ENCODE measurements around the gene AKNAD1. TPM values are rescaled to one million over a fixed set of nuclear protein-coding genes. Genes with fewer than 3 reads are reported as not detected.

The AKNAD1 gene
- total and polyA plus RNA-seq, 2 of the 13 experiments (the other 11 are each of a cell fraction or from before 2014, with no cell fraction given), result not detected

DNA sequence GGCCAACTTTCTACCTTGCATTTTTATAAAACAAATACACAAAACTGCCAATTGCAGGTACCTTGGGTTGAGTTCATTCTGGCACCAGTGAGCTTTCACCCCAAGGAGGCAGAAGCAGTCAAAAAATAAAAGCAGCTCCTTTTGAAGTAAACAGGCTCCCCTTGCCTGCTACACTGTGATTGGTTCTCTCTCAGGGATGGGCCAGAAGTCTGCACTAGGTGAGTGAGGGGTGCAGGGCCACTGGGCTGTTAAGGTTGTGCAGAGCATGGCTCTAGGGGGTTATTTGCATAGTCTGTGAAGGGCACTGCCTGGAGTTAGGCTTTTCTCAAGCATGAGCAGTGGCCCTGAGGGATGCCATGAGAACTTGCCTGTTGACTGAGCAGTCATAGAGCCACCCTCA is 39.1 kb downstream of the AKNAD1 start (continued):
- TF ChIP-seq ZFP36L2 (CRISPR knock-in tag; IDR thresholded peaks at IDR 0.05), result no peak
- TF ChIP-seq TGIF2 (CRISPR knock-in tag; IDR thresholded peaks at IDR 0.05), result no peak

DNA sequence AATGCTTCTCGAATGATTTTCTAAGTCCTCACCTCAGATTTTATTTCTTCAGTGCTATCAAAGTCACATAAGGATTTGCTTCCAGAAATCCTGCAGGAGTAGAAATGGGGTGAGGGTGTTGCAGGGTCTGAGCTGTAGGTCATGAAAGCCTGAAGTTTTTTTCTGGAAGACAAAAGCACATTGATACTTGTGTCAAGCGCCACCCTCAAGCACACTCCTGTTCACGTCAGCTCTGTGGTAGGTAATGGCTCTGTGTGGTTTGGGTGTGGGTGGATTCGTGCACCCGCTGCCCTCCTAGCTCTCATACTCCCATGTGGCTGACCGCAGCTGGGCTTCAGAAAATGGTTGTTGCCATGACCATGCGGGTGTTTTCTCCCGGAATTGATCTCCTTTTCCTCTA is 39.9 kb downstream of the AKNAD1 start:
- Histone ChIP-seq H3K4me2 (ENCODE audit: low read depth, low read length) (peak overlapping the region; percentile 66), H3K4me3 (replicated peaks in 1 of 3; ENCODE audit: insufficient read depth in 1 of 3, low read depth in 2 of 3, low read length in 3 of 3) (peak overlapping the region in 2 of 3 experiments; percentile 14 to 33; a peak in 4 of 6 replicates), H3K9me3 (ENCODE audit: low read length) (no peaks in the 10 kb centered on the region), H3K27ac (ENCODE audit: extremely low read length, insufficient read depth, low read length) (no peak overlapping the region), H3K79me2 (ENCODE audit: insufficient read depth, low read length) (no peaks in the 10 kb centered on the region), H4K20me1 (ENCODE audit: insufficient read depth, low read length) (no peaks in the 10 kb centered on the region), H3K9ac (ENCODE audit: insufficient read depth, low read depth, low read length) (peak overlapping the region; percentile 27; the same call in 1 of the 2 replicates), H3K36me3 (replicated peaks in 1 of 2; ENCODE audit: control insufficient read depth in 1 of 2, insufficient read depth in 2 of 2, low read length in 2 of 2) (no peaks in the 10 kb centered on the region), H2AFZ (ENCODE audit: low read length) (peak overlapping the region; percentile 9), H3K4me1 (ENCODE audit: insufficient read depth, low read length) (peaks cover 14% of the 10 kb centered on the region), H3K27me3 (ENCODE audit: control insufficient read depth in 1 of 2, insufficient read depth in 2 of 2, low read length in 2 of 2) (no peaks in the 10 kb centered on the region)
- DNase-seq (ENCODE audit: low spot score), result peak; percentile 2
- CTCF ChIA-PET (ENCODE audit: low intra/inter-chr PET ratio, low total read pairs), result no interaction called here
- intact Hi-C loops (cut with micrococcal nuclease; ENCODE audit: unreplicated experiment) (no loop called here), in situ Hi-C loops (cut with HindIII; ENCODE audit: extremely low pct_ligation_motif_present, low pct_unique_long_range_greater_than_20kb) (no loop called here)
- ATAC-seq, result peak; percentile 62
- no TSS peak for BruUV-seq (replicated peaks)
- no peak for FAIRE-seq
- POLR2A ChIA-PET, result interaction anchor here (1.4 kb wide), 1 partner anchor 23 kb away, joined by 3 read pairs; no protein-coding TSS in a partner anchor
- 60% methylated on average over 7 of the region's 8 CpGs for WGBS (ENCODE audit: low lambda C conversion rate)
- TF ChIP-seq ZNF572 (CRISPR knock-in tag; IDR thresholded peaks at IDR 0.05), result no peak
- no peak for TF ChIP-seq STAT5B (CRISPR knock-in tag; IDR thresholded peaks at IDR 0.05)
- TF ChIP-seq KDM5A (IDR thresholded peaks at IDR 0.05; ENCODE audit: borderline replicate concordance, low read length), result no peak
- TF ChIP-seq THYN1 (CRISPR knock-in tag; IDR thresholded peaks at IDR 0.05; ENCODE audit: borderline replicate concordance, low read depth), result no peak
- TF ChIP-seq ZNF749 (CRISPR knock-in tag; IDR thresholded peaks at IDR 0.05; ENCODE audit: borderline replicate concordance), result no peak
- TF ChIP-seq, protein P1, sequence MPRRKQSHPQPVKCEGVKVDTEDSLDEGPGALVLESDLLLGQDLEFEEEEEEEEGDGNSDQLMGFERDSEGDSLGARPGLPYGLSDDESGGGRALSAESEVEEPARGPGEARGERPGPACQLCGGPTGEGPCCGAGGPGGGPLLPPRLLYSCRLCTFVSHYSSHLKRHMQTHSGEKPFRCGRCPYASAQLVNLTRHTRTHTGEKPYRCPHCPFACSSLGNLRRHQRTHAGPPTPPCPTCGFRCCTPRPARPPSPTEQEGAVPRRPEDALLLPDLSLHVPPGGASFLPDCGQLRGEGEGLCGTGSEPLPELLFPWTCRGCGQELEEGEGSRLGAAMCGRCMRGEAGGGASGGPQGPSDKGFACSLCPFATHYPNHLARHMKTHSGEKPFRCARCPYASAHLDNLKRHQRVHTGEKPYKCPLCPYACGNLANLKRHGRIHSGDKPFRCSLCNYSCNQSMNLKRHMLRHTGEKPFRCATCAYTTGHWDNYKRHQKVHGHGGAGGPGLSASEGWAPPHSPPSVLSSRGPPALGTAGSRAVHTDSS (CRISPR knock-in tag; conservative IDR thresholded peaks at IDR 0.05), result no peak
